ENCODE measurements around the gene ZC3H4.

ZC3H4 gene

GRCh38 chr19:47022140-47022536 lies 91.4 kb downstream of the ZC3H4 start:
- no peak overlapping the region for H3K4me3 ChIP-seq (ENCODE audit: low read depth, low read length)
- no peak for TF ChIP-seq CTCF (IDR thresholded peaks at IDR 0.05; ENCODE audit: low read depth, low read length, missing control alignments)
- DNase-seq (ENCODE audit: low read depth) = no peak

DNA sequence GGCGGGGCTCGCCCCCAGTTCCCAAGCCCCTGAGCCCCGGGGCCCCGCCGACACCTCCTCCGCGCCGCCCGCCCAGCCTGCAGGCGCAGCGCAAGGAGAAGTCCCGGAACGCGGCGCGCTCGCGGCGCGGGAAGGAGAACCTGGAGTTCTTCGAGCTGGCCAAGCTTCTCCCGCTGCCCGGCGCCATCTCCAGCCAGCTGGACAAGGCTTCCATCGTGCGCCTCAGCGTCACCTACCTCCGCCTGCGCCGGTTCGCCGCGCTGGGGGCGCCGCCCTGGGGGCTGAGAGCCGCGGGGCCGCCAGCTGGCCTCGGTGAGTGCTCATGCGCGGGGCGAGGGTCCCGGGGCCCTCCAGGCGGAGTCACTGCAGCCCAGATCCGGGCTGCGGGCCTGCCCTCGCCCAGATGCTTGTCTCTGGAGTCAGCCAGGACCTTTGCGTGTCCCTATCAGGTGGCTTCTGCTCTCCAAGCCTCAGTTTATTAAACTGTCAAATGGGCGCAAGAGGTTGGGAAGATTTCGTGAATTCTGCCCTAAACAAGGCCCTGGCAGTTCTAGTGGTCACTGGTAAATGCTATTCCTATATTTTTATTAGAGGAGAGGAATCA lies 91.9 kb downstream of the ZC3H4 start:
- no peak for TF ChIP-seq CTCF (IDR thresholded peaks at IDR 0.05; ENCODE audit: low read depth, low read length, missing control alignments)
- DNase-seq (ENCODE audit: low read depth) = no peak
- H3K4me3 ChIP-seq (ENCODE audit: low read depth, low read length) = no peak overlapping the region

DNA sequence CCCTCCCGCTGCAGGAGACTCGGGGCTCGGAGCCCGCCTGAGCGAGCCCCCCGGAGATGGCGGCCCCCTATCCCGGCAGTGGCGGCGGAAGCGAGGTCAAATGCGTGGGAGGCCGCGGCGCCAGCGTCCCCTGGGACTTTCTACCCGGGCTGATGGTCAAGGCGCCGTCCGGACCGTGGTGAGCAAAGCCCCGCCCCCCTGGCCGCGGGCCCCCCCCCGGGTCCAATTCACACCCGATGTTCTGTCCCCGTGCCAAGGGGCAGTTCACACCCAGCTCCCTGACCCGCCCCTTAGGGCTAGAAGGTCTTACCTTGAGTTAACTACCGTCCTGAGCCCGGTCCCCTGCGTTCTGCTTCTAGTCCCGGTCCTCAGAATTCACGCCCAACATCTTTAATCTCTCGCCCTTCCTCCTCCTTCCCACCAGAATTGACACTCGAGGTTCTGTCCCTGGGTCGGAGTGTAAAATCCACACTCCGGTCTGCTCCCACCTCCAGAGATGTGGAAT lies 92.5 kb downstream of the ZC3H4 start:
- no peak for TF ChIP-seq CTCF (IDR thresholded peaks at IDR 0.05; ENCODE audit: low read depth, low read length, missing control alignments)
- no peak for DNase-seq (ENCODE audit: low read depth)
- H3K4me3 ChIP-seq (ENCODE audit: low read depth, low read length) = no peak overlapping the region

DNA sequence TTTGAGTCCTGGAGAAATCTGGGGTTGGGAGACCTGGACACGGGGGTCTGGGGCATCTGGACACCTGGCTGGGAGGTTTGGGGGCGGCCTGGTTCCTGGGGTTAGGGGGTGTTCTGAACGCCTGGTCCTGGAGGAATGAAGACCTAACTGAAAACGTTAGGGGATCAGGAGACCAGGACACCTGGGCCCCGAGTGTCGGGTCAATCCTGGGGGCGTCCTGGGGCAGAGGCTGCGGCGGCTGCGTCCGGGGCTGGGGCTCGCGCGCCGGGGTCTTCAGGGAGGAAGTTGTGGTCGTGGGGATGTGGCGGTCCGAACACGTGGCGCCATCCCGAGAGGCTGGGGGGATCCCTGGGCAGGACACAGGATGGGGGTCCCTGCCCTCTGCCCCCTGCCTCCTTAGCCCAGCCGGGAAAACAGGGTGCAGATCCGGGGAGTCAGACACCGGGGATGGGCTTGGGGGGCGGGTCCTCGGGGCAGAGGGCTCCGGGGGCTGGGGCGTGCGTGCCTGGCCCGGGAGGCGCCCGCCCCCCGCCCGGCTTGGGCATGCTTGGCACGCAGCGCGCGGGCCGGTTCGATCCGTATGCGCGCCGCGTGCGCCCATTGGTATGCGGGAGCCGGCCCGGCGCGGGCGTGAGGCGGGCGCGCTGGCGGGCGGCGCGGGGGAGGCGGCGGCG lies 93.3 kb downstream of the ZC3H4 start:
- DNase-seq (ENCODE audit: low read depth) = no peak
- H3K4me3 ChIP-seq (ENCODE audit: low read depth, low read length) = no peak overlapping the region
- no peak for TF ChIP-seq CTCF (IDR thresholded peaks at IDR 0.05; ENCODE audit: low read depth, low read length, missing control alignments)

DNA sequence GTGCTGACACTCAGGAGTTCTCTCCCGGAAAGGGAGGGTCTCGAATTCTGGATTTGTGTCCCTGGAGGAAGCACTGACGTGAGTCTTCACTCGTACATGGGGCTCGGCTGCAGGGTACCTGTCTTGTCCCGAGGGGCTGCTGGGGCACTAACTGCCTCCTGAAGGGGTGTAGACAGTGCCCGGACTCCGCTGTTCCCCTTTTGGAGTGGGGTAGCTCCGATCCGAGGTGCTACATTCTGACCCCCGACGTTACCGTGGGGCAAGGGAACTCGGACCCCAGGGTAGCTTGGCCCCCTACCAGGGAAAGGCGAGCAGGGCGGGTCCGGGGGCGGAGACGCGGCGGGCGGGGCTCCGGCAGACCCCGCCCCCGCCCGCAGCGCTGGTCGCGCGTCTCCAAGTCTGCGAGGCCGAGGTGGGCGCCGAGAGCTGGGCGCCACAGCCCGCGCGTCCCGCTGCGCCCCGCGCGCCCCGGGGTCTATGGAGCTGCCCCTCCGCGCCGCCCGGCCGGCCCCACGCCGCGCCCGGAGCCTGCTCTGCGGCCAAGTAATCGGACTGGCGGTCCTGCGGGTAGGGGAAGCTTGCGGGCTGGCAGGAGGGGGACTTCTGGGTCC lies 94.0 kb downstream of the ZC3H4 start, which contains the start of gene NPAS1:
NPAS1 (plus strand) TSS at position 407 of the 611 bp plus-strand sequence. CDS start 1,211 bp downstream, outside the sequence.
- no peak within 1 kb of the TSS for H3K4me3 ChIP-seq (ENCODE audit: low read depth, low read length)
- TF ChIP-seq CTCF (IDR thresholded peaks at IDR 0.05; ENCODE audit: low read depth, low read length, missing control alignments) = no peak
- DNase-seq (ENCODE audit: low read depth) = no peak

DNA sequence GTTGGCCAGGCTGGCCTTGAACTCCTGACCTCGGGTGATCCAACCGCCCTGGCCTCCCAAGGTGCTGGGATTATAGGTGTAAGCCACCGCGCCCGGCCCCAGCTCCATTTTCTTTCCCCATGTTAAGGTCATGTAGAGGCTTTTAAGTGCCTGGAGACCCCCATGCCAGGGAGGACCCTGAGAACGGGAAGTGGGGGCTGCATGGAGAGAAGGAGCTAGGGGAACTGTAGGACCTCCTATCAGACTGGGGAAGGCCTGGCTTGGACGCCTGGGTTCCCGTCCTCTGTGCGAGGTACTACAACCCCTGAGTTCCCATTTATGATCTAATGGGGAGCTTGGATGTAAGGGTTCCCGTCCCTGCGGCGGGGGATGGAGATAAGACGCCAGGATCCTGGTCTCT lies 94.7 kb downstream of the ZC3H4 start:
- TF ChIP-seq CTCF (IDR thresholded peaks at IDR 0.05; ENCODE audit: low read depth, low read length, missing control alignments) = no peak
- no peak overlapping the region for H3K4me3 ChIP-seq (ENCODE audit: low read depth, low read length)
- DNase-seq (ENCODE audit: low read depth) = no peak

Data from GM12864 (cell line).